Neutrophil (primary cell): ENCODE results near the gene RHOG.
A peak's percentile ranks its signal among the peaks of the same experiment; 100 is the strongest.

ENCODE experiments used
- H3K27ac ChIP-seq: fragments of 200-600 bp; sonication (generic); 2 replicates; pipeline ENCODE4 v1.5.1; 2016; ENCODE audit warnings: mild to moderate bottlenecking, moderate library complexity
- H3K27me3 ChIP-seq: fragments of 200-600 bp; sonication (generic); 2 replicates; pipeline ENCODE4 v1.6.0; 2016; ENCODE audit warnings: mild to moderate bottlenecking
- H3K36me3 ChIP-seq: fragments of 200-600 bp; sonication (generic); 2 replicates; pipeline ENCODE4 v1.5.1; 2017
- H3K4me1 ChIP-seq, 2 experiments: fragments of 200-600 bp in 1 of 2; sonication (generic) in 1 of 2; 1 replicate in 1 of 2; 2 replicates in 1 of 2; pipeline versions ENCODE4 v1.5.1 to v1.6.1; 2013 to 2016; ENCODE audit warnings: low read depth in 1 of 2, low read length in 1 of 2, mild to moderate bottlenecking in 1 of 2, moderate library complexity in 1 of 2; ENCODE audit not compliant: control insufficient read depth in 1 of 2, insufficient read depth in 1 of 2
- H3K4me3 ChIP-seq, 2 experiments: fragments of 200-600 bp in 1 of 2; sonication (generic) in 1 of 2; 1 replicate in 1 of 2; 2 replicates in 1 of 2; pipeline ENCODE4 v1.5.1; 2013 to 2016; ENCODE audit warnings: low read depth in 1 of 2, low read length in 1 of 2, mild to moderate bottlenecking in 1 of 2, moderate library complexity in 1 of 2
- H3K9me3 ChIP-seq: fragments of 200-600 bp; sonication (generic); 2 replicates; pipeline ENCODE4 v1.5.1; 2016
- CTCF ChIP-seq: fragments of 200-600 bp; sonication (generic); IDR thresholded peaks from 2 replicates; pipeline ENCODE4 v1.5.1; 2016; ENCODE audit warnings: antibody characterized with exemption

The RHOG gene

GRCh38 chr11:3810951-3811350, 29.8 kb downstream of the RHOG start:
- H3K36me3 ChIP-seq: peaks cover 21% of the 10 kb centered on the region
- no peak overlapping the region for H3K27ac ChIP-seq
- no peaks in the 10 kb centered on the region for H3K27me3 ChIP-seq
- H3K4me1 ChIP-seq: peaks cover 16% of the 10 kb centered on the region in 2 experiments
- H3K4me3 ChIP-seq: no peak overlapping the region
- TF ChIP-seq CTCF: no peak
- H3K9me3 ChIP-seq: no peaks in the 10 kb centered on the region

GRCh38 chr11:3810446-3810845, 30.3 kb downstream of the RHOG start:
- no peak for TF ChIP-seq CTCF
- no peak overlapping the region for H3K27ac ChIP-seq

GRCh38 chr11:3809624-3809928, 31.2 kb downstream of the RHOG start:
- no peak for TF ChIP-seq CTCF
- Histone ChIP-seq H3K27me3 (no peaks in the 10 kb centered on the region), H3K4me3 (no peak overlapping the region), H3K36me3 (peaks cover 18% of the 10 kb centered on the region), H3K4me1 (peaks cover 16% of the 10 kb centered on the region in 2 experiments), H3K27ac (peak overlapping the region; percentile 84), H3K9me3 (no peaks in the 10 kb centered on the region)

More at GRCh38 chr11:3810446-3810845, 30.3 kb downstream of the RHOG start:
- peaks cover 19% of the 10 kb centered on the region for H3K36me3 ChIP-seq
- no peaks in the 10 kb centered on the region for H3K27me3 ChIP-seq
- no peak overlapping the region for H3K4me3 ChIP-seq
- H3K4me1 ChIP-seq: peaks cover 16% of the 10 kb centered on the region in 2 experiments
- H3K9me3 ChIP-seq: no peaks in the 10 kb centered on the region

GRCh38 chr11:3808861-3809623, 31.7 kb downstream of the RHOG start:
- peaks cover 16% of the 10 kb centered on the region in 2 experiments for H3K4me1 ChIP-seq
- TF ChIP-seq CTCF: peak; percentile 79
- H3K27ac ChIP-seq: peak overlapping the region; percentile 84
- H3K9me3 ChIP-seq: no peaks in the 10 kb centered on the region
- H3K27me3 ChIP-seq: no peaks in the 10 kb centered on the region
- H3K4me3 ChIP-seq: peak overlapping the region; percentile 87 to 95
- H3K36me3 ChIP-seq: peaks cover 18% of the 10 kb centered on the region

GRCh38 chr11:3807909-3808860, 32.6 kb downstream of the RHOG start, which contains the start of gene PGAP2:
Gene PGAP2, plus strand, starts transcription at chr11:3808560. Its CDS starts 2,700 bp downstream, at chr11:3811260.
- Histone ChIP-seq H3K9me3 (no peaks in the 10 kb centered on the region), H3K4me1 (peaks cover 16% of the 10 kb centered on the region in 2 experiments), H3K27me3 (no peaks in the 10 kb centered on the region), H3K36me3 (peaks cover 12% of the 10 kb centered on the region), H3K4me3 (peak within 1 kb of the TSS; percentile 87 to 95), H3K27ac (peak within 1 kb of the TSS; percentile 84)
- peak; percentile 86 for TF ChIP-seq CTCF
